Heart right ventricle (tissue), 16 donors: ENCODE data around the gene CCR3. TPM values are rescaled to one million over a fixed set of nuclear protein-coding genes. Genes with fewer than 3 reads are reported as not detected.

Source experiments
- ATAC-seq, 8 donors: fragments of 200-7000 bp; cut with Tn5 transposase; one replicate each; pipeline ENCODE4 v1.9.1; 2020; ENCODE audit warnings: mild to moderate bottlenecking in 8 of 8, moderate library complexity in 8 of 8, moderate number of reproducible peaks in 1 of 8
- DNase-seq, 2 donors: peaks; one replicate each; pipeline ENCODE4 v3.0.0-alpha.2; 2020
- H3K27ac ChIP-seq, 10 donors: fragments of 200-600 bp; sonication (generic) in 2 of 10; one replicate each; pipeline versions ENCODE4 v1.5.0 to v1.8.0; 2020 to 2022; ENCODE audit warnings: mild to moderate bottlenecking in 3 of 10
- H3K27me3 ChIP-seq, 7 donors: fragments of 200-600 bp; one replicate each; pipeline ENCODE4 v1.8.0; 2021 to 2022; ENCODE audit warnings: mild to moderate bottlenecking in 2 of 7
- H3K36me3 ChIP-seq, 9 donors: fragments of 200-600 bp; sonication (generic) in 1 of 9; one replicate each; pipeline versions ENCODE4 v1.5.0 to v1.8.0; 2020 to 2022; ENCODE audit warnings: mild to moderate bottlenecking in 2 of 9
- H3K4me1 ChIP-seq, 9 donors: fragments of 200-600 bp; sonication (generic) in 1 of 9; one replicate each; pipeline versions ENCODE4 v1.5.0 to v1.8.0; 2020 to 2022; ENCODE audit warnings: mild to moderate bottlenecking in 4 of 9
- H3K4me3 ChIP-seq, 10 donors: fragments of 200-600 bp; sonication (generic) in 2 of 10; one replicate each; pipeline versions ENCODE4 v1.5.0 to v1.8.0; 2020 to 2022; ENCODE audit warnings: mild to moderate bottlenecking in 7 of 10, moderate library complexity in 2 of 10
- H3K9me3 ChIP-seq, 11 donors: fragments of 200-600 bp in 10 of 11; sonication (generic) in 2 of 11; one replicate each; pipeline versions ENCODE4 v1.5.0 to v1.8.0; 2013 to 2022; ENCODE audit warnings: mild to moderate bottlenecking in 2 of 11, control low read depth in 1 of 11, moderate library complexity in 1 of 11
- CTCF ChIP-seq, 9 donors: fragments of 200-600 bp; sonication (generic) in 2 of 9; IDR thresholded peaks; one replicate each; pipeline versions ENCODE4 v1.5.0 to v1.8.0; 2021 to 2022; ENCODE audit warnings: antibody characterized with exemption in 9 of 9, mild to moderate bottlenecking in 5 of 9, moderate library complexity in 1 of 9
- WGBS, 2 donors: extraction: QIAGEN DNeasy Blood & Tissue Kit; methylation state at CpG; one replicate each; pipeline ENCODE4 v1.1.7; 2013; ENCODE audit warnings: inconsistent platforms in 1 of 2; 5-methylcytosine and 5-hydroxymethylcytosine counted together
- intact Hi-C, 10 donors: fragments of 100-400 bp; cut with DNase I; formaldehyde crosslinking; loops; one replicate each; pipeline versions ENCODE4 v1.11.1 to v1.14.2; 2022
- polyA plus RNA-seq, 2 donors: library from polyadenylated mRNA; stranded (reverse); fragments of 200-250 nt; gene quantifications; one replicate each; pipeline ENCODE4 v1.2.3, GENCODE V29; 2013
- total RNA-seq, 10 donors: library from RNA; stranded (reverse); fragmentation: NEBNext Ultra II Directional in 3 of 10; extraction: Animal tissue kit (Norgen Biotek cat#: 25700) in 3 of 10; gene quantifications; one replicate each; pipeline versions ENCODE4 v1.2.1 to v1.2.4, GENCODE V29; 2021 to 2023
- donor health status: Arrhythmogenic right ventricular cardiomyopathy.
- donor health status: ischemic (EF 13 %, LVEDD 7.1; RV severe dilation, severe dysfunction).
- donor health status: healthy with polysubstance abuse.
- donor health status: DM: no; HTN: yes; CAD: no.
- donor health status: DM: no; HTN: no; CAD: no.
- donor health status: ischemic (EF 25% LVEDD 6.9; RV normal size, moderate dysfunction).
- donor health status: ischemic (EF 25% LVEDD 5.7; RV mildly dilated, moderate dysfunction).
- donor health status: healthy.
- donor health status: DM: yes; HTN: yes; CAD: no.
- donor health status: Ischemic cardiomyopathy.
- donor health status: ischemic (EF 35%, LVEDD 5.7; RV mildly dilated, moderate dysfunction).
- donor health status: nonischemic (EF 11% LVEDD 7.7; RV severe dilation, severe dysfunction).
- donor health status: DM: yes; HTN: yes; CAD: no.
- donor health status: PGD.
- donor health status: ischemic (EF 29% LVEDD 5.4; RV normal size, mild dysfunction).
- donor health status: nonischemic (EF 23%, LVEDD 6.1; RV moderate dilation, normal function).

The CCR3 gene
- total and polyA plus RNA-seq, 12 donors: 0.61 to 0.67 TPM; not detected in 10

- H3K9me3 ChIP-seq: peaks cover 0 to 4% (median 0%) of the 10 kb centered on the region in 11 donors
- no peak overlapping the region for H3K4me3 ChIP-seq
- H3K27me3 ChIP-seq: peaks cover 0 to 12% (median 0%) of the 10 kb centered on the region in 7 donors
- no peak for TF ChIP-seq CTCF (IDR thresholded peaks at IDR 0.05)
- ATAC-seq: no peak
- WGBS, 2 donors: 43 to 55% methylated on average over 1 of the region's 1 CpG
- no peak for DNase-seq
- H3K36me3 ChIP-seq: no peaks in the 10 kb centered on the region
- no peaks in the 10 kb centered on the region for H3K4me1 ChIP-seq
- H3K27ac ChIP-seq: no peak overlapping the region
- intact Hi-C loops: no loop called here
Measured at GRCh38 chr3:46264002-46264401, 21.7 kb downstream of the CCR3 start.

GRCh38 chr3:46266598-46266997, 24.3 kb downstream of the CCR3 start:
- WGBS, 2 donors: 76 to 84% methylated on average over 4 of the region's 4 CpGs
- TF ChIP-seq CTCF (IDR thresholded peaks at IDR 0.05): no peak
- no peak for DNase-seq
- ATAC-seq: no peak
- Histone ChIP-seq H3K4me3 (no peak overlapping the region), H3K4me1 (no peaks in the 10 kb centered on the region), H3K36me3 (no peaks in the 10 kb centered on the region), H3K27ac (no peak overlapping the region), H3K27me3 (peaks cover 0 to 19% (median 0%) of the 10 kb centered on the region in 7 donors), H3K9me3 (no peaks in the 10 kb centered on the region)
- intact Hi-C loops: no loop called here

- H3K4me1 ChIP-seq: no peaks in the 10 kb centered on the region
- DNase-seq (no peak), ATAC-seq (no peak)
- TF ChIP-seq CTCF (IDR thresholded peaks at IDR 0.05): no peak
- no peak overlapping the region for H3K27ac ChIP-seq
- H3K9me3 ChIP-seq: no peaks in the 10 kb centered on the region
- H3K4me3 ChIP-seq: no peak overlapping the region
- no peaks in the 10 kb centered on the region for H3K36me3 ChIP-seq
- peaks cover 0 to 19% (median 0%) of the 10 kb centered on the region in 7 donors for H3K27me3 ChIP-seq
- intact Hi-C loops: no loop called here
- WGBS, 2 donors: 77 to 78% methylated on average over 2 of the region's 2 CpGs
Measured at GRCh38 chr3:46269556-46269955, 27.3 kb downstream of the CCR3 start.

- TF ChIP-seq CTCF (IDR thresholded peaks at IDR 0.05): no peak
- DNase-seq: no peak
- Histone ChIP-seq H3K27ac (no peak overlapping the region), H3K36me3 (no peaks in the 10 kb centered on the region), H3K27me3 (peaks cover 0 to 19% (median 0%) of the 10 kb centered on the region in 7 donors), H3K4me3 (no peak overlapping the region), H3K4me1 (no peaks in the 10 kb centered on the region), H3K9me3 (no peaks in the 10 kb centered on the region)
- 80 to 85% methylated on average over 2 of the region's 2 CpGs for WGBS, 2 donors
- intact Hi-C loops: loop anchor here in 3 of 10 donors (10.0 kb wide), 3 partner anchors 94 to 174 kb away; no protein-coding TSS in a partner anchor
- ATAC-seq: no peak
Measured at GRCh38 chr3:46270474-46270873, 28.2 kb downstream of the CCR3 start.
